Kidney epithelial cell (primary cell): Measurements from ENCODE around the gene ZBTB44. TPM values are rescaled to one million over a fixed set of nuclear protein-coding genes. Genes with fewer than 3 reads are reported as not detected.

Experiments
- DNase-seq: peaks from one replicate; pipeline ENCODE4 v3.0.0-alpha.2; 2010; ENCODE audit warnings: low read depth
- H3K27me3 ChIP-seq: 2 replicates; pipeline ENCODE4 v1.6.0; 2011; ENCODE audit warnings: low read length; ENCODE audit not compliant: control insufficient read depth, insufficient read depth
- H3K36me3 ChIP-seq: 2 replicates; pipeline ENCODE4 v1.5.1; 2011; ENCODE audit warnings: low read length; ENCODE audit not compliant: control insufficient read depth, insufficient read depth
- H3K4me3 ChIP-seq: 2 replicates; pipeline ENCODE4 v1.5.1; 2011; ENCODE audit warnings: low read depth, mild to moderate bottlenecking, control low read depth, low read length
- total RNA-seq: library from RNA; depleted of rRNA; stranded (reverse); fragments of >200 nt; gene quantifications from 2 replicates; pipeline ENCODE4 v1.2.3, GENCODE V29; 2015
- TF ChIP-seq, protein P1 (sequence below): IDR thresholded peaks from 2 replicates; pipeline ENCODE4 v1.5.1; 2011; ENCODE audit warnings: mild to moderate bottlenecking, moderate library complexity, low read length, control low read depth, inconsistent platforms; ENCODE audit not compliant: insufficient read depth, poor library complexity, severe bottlenecking

ZBTB44 gene
- total RNA-seq, 1 donor from 2014 or later, result 18.8 TPM

- Histone ChIP-seq H3K36me3 (no peaks in the 10 kb centered on the region), H3K4me3 (no peak overlapping the region)
- TF ChIP-seq, protein P1, sequence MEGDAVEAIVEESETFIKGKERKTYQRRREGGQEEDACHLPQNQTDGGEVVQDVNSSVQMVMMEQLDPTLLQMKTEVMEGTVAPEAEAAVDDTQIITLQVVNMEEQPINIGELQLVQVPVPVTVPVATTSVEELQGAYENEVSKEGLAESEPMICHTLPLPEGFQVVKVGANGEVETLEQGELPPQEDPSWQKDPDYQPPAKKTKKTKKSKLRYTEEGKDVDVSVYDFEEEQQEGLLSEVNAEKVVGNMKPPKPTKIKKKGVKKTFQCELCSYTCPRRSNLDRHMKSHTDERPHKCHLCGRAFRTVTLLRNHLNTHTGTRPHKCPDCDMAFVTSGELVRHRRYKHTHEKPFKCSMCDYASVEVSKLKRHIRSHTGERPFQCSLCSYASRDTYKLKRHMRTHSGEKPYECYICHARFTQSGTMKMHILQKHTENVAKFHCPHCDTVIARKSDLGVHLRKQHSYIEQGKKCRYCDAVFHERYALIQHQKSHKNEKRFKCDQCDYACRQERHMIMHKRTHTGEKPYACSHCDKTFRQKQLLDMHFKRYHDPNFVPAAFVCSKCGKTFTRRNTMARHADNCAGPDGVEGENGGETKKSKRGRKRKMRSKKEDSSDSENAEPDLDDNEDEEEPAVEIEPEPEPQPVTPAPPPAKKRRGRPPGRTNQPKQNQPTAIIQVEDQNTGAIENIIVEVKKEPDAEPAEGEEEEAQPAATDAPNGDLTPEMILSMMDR, result no peak
These were observed 87.3 kb downstream of the ZBTB44 start for GRCh38 chr11:130227373-130227772.

DNA sequence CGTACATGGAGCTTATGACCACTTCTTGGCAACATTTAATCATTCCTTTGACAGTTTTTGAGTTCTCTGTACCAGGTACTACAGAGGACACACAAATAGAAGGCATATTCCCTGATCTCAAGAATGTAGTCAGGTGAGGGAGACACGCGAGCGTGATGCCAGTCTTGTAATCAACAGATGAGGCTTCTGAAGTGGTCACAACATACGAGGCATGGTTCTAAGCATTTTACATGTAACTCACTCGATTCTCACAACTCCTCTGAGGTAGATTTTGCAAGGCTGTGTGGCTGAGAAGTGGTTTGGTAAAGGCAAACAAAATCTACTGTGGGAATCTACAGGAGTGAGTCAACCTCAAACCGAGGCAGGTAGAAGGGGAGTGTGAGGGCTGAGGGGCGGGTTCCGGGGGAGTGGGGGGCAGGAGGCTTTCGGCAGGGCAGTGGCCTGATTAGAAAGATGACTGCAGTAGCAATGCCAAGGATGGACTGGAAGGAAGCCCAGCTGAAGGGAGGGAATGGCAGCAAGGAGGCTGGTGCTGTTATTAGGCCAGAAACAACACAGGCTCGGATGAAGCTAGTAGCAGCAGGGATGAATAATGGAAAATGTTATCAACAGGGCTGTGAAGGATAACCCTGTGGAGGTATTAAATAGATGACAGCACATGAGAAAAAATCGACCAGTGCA is 91.3 kb downstream of the ZBTB44 start:
- H3K36me3 ChIP-seq, result no peaks in the 10 kb centered on the region
- no peak for DNase-seq
- TF ChIP-seq, protein P1, result no peak

More at GRCh38 chr11:130227373-130227772, 87.3 kb downstream of the ZBTB44 start:
- no peak for DNase-seq
- no peaks in the 10 kb centered on the region for H3K27me3 ChIP-seq

GRCh38 chr11:130220311-130221035 is 94.2 kb downstream of the ZBTB44 start:
- DNase-seq, result no peak
- peaks cover 17% of the 10 kb centered on the region for H3K27me3 ChIP-seq

More for the DNA sequence above, 91.3 kb downstream of the ZBTB44 start:
- no peaks in the 10 kb centered on the region for H3K27me3 ChIP-seq
- no peak overlapping the region for H3K4me3 ChIP-seq

DNA sequence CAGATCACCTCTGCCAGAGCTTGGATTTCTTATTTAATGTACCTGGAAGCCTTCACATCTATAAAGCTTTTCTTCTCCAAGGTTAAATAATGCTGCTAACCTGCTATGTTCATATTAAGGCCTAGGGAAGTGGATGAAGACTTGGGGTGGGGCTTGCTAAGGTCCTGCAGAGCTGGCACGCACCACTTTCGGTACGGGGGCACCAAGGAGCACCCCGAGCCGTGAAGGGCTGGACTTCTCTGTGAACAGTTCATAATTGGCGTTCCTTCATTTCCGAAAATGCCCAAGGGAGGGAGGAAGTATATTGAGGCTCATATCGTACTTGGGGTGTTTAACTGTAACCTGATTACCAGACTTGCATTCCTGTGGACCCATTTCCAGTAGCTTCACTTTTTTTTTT is 95.6 kb downstream of the ZBTB44 start:
- H3K27me3 ChIP-seq, result peaks cover 24% of the 10 kb centered on the region
- TF ChIP-seq, protein P1, result no peak
- no peak for DNase-seq
- no peak overlapping the region for H3K4me3 ChIP-seq
- no peaks in the 10 kb centered on the region for H3K36me3 ChIP-seq

More at GRCh38 chr11:130220311-130221035, 94.2 kb downstream of the ZBTB44 start:
- TF ChIP-seq, protein P1, result no peak
- Histone ChIP-seq H3K4me3 (no peak overlapping the region), H3K36me3 (no peaks in the 10 kb centered on the region)

DNA sequence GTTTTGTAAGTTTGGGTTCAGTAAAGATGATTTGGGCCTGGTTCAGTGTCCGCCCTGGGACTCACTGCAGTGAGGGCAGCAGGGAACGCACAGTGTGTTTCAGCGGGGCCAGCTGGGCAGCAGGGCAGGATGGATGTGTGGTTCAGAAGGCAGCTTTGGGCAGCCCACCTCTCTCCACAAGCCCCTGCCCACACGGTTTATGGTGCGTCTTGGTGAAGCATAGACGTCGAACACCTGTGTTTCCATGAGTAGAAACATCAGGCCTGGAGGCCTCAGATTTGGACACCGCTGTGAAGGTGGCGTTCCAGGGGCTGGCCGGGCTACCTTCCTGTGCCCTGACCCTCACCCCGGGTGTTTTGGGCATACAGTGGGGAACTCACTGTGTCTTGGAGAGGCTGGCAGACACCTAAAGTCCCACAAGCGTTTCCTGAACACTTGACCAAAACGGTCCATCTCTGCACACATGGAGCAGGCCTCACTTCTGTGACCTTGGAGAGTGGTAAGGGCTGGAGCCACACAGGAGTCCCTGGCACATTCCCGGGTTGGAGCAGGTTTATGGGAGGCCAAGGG is 96.1 kb downstream of the ZBTB44 start:
- DNase-seq, result no peak
- Histone ChIP-seq H3K36me3 (no peaks in the 10 kb centered on the region), H3K4me3 (no peak overlapping the region), H3K27me3 (peaks cover 29% of the 10 kb centered on the region)
- TF ChIP-seq, protein P1, result no peak
